ENCODE results near the gene NFIA.

The NFIA gene

GRCh38 chr1:61083807-61084440, 1.6 kb downstream of the NFIA start:
- no peak for DNase-seq (ENCODE audit: low spot score)

- DNase-seq (ENCODE audit: low spot score) = no peak
Observed at GRCh38 chr1:61084491-61085031, 2.2 kb downstream of the NFIA start.

GRCh38 chr1:61085206-61085982, 3.0 kb downstream of the NFIA start:
- DNase-seq (ENCODE audit: low spot score) = no peak

GRCh38 chr1:61085983-61086644, 3.8 kb downstream of the NFIA start:
- DNase-seq (ENCODE audit: low spot score) = no peak

- DNase-seq (ENCODE audit: low spot score) = no peak
Observed at GRCh38 chr1:61087571-61087970, 5.2 kb downstream of the NFIA start.

- no peak for DNase-seq (ENCODE audit: low spot score)
Observed at GRCh38 chr1:61088163-61088974, 6.0 kb downstream of the NFIA start.

GRCh38 chr1:61089338-61089737, 7.0 kb downstream of the NFIA start:
- peak; percentile 53 for DNase-seq (ENCODE audit: low spot score)

GRCh38 chr1:61089741-61090140, 7.4 kb downstream of the NFIA start:
- no peak for DNase-seq (ENCODE audit: low spot score)

- no peak for DNase-seq (ENCODE audit: low spot score)
Observed at GRCh38 chr1:61090546-61091202, 8.3 kb downstream of the NFIA start.

GRCh38 chr1:61091455-61091854, 9.1 kb downstream of the NFIA start:
- no peak for DNase-seq (ENCODE audit: low spot score)

- no peak for DNase-seq (ENCODE audit: low spot score)
Observed at GRCh38 chr1:61092642-61093041, 10.3 kb downstream of the NFIA start.

- no peak for DNase-seq (ENCODE audit: low spot score)
Observed at GRCh38 chr1:61093525-61094137, 11.3 kb downstream of the NFIA start.

- DNase-seq (ENCODE audit: low spot score) = no peak
Observed at GRCh38 chr1:61094677-61095469, 12.5 kb downstream of the NFIA start.

GRCh38 chr1:61095470-61095812, 13.1 kb downstream of the NFIA start:
- no peak for DNase-seq (ENCODE audit: low spot score)

GRCh38 chr1:61097317-61097716, 15.0 kb downstream of the NFIA start:
- DNase-seq (ENCODE audit: low spot score) = no peak

GRCh38 chr1:61097722-61098121, 15.4 kb downstream of the NFIA start:
- DNase-seq (ENCODE audit: low spot score) = no peak

GRCh38 chr1:61098333-61098732, 16.0 kb downstream of the NFIA start:
- no peak for DNase-seq (ENCODE audit: low spot score)

GRCh38 chr1:61098906-61099437, 16.6 kb downstream of the NFIA start:
- no peak for DNase-seq (ENCODE audit: low spot score)

- no peak for DNase-seq (ENCODE audit: low spot score)
Observed at GRCh38 chr1:61100578-61100977, 18.2 kb downstream of the NFIA start.

- no peak for DNase-seq (ENCODE audit: low spot score)
Observed at GRCh38 chr1:61101536-61101935, 19.2 kb downstream of the NFIA start.
